Measurements from ENCODE around the gene BTN3A1. TPM values are rescaled to one million over a fixed set of nuclear protein-coding genes. Genes with fewer than 3 reads are reported as not detected.

Gene BTN3A1
- total and polyA plus RNA-seq, 2 of the 13 experiments (the other 11 are each of a cell fraction or from before 2014, with no cell fraction given) = 13.3 to 14.0 TPM

- Histone ChIP-seq H3K9ac (ENCODE audit: insufficient read depth, low read depth, low read length) (no peak overlapping the region), H3K9me3 (ENCODE audit: low read length) (no peaks in the 10 kb centered on the region), H3K27ac (ENCODE audit: extremely low read length, insufficient read depth, low read length) (no peak overlapping the region), H3K4me2 (ENCODE audit: low read depth, low read length) (no peak overlapping the region), H4K20me1 (ENCODE audit: insufficient read depth, low read length) (no peaks in the 10 kb centered on the region), H3K4me1 (ENCODE audit: insufficient read depth, low read length) (peaks cover 23% of the 10 kb centered on the region), H3K36me3 (replicated peaks in 1 of 2; ENCODE audit: control insufficient read depth in 1 of 2, insufficient read depth in 2 of 2, low read length in 2 of 2) (peaks cover 45 to 71% of the 10 kb centered on the region in 2 experiments), H3K27me3 (ENCODE audit: control insufficient read depth in 1 of 2, insufficient read depth in 2 of 2, low read length in 2 of 2) (no peaks in the 10 kb centered on the region), H2AFZ (ENCODE audit: low read length) (no peak overlapping the region), H3K4me3 (replicated peaks in 1 of 3; ENCODE audit: insufficient read depth in 1 of 3, low read depth in 2 of 3, low read length in 3 of 3) (no peak overlapping the region), H3K79me2 (ENCODE audit: insufficient read depth, low read length) (peaks cover 8% of the 10 kb centered on the region)
- intact Hi-C loops (cut with micrococcal nuclease; ENCODE audit: unreplicated experiment) (no loop called here), in situ Hi-C loops (cut with HindIII; ENCODE audit: extremely low pct_ligation_motif_present, low pct_unique_long_range_greater_than_20kb) (no loop called here)
- no TSS peak for BruUV-seq (replicated peaks)
- ChIA-PET CTCF (ENCODE audit: low intra/inter-chr PET ratio, low total read pairs) (no interaction called here), POLR2A (interaction anchor here (0.9 kb wide), 1 partner anchor 10 kb away, joined by 3 read pairs; no protein-coding TSS in a partner anchor)
- FAIRE-seq (no peak), ATAC-seq (no peak), DNase-seq (ENCODE audit: low spot score) (no peak)
- 95% methylated on average over 4 of the region's 4 CpGs for WGBS (ENCODE audit: low lambda C conversion rate)
- TF ChIP-seq SMAD3 (CRISPR knock-in tag; IDR thresholded peaks at IDR 0.05) = no peak
- no peak for TF ChIP-seq SAFB2 (CRISPR knock-in tag; IDR thresholded peaks at IDR 0.05; ENCODE audit: borderline replicate concordance, low read depth)
- no peak for TF ChIP-seq ZNF839 (CRISPR knock-in tag; IDR thresholded peaks at IDR 0.05; ENCODE audit: borderline replicate concordance)
- no peak for TF ChIP-seq HMG20A (CRISPR knock-in tag; IDR thresholded peaks at IDR 0.05; ENCODE audit: borderline replicate concordance)
- no peak for TF ChIP-seq GTF2F1 (IDR thresholded peaks at IDR 0.05; ENCODE audit: low read length)
- no peak for TF ChIP-seq ZEB1 (IDR thresholded peaks at IDR 0.05; ENCODE audit: insufficient replicate concordance, low read depth)
- no peak for TF ChIP-seq ZNF772 (CRISPR knock-in tag; IDR thresholded peaks at IDR 0.05)
- no peak for TF ChIP-seq CREBL2 (CRISPR knock-in tag; IDR thresholded peaks at IDR 0.05; ENCODE audit: borderline replicate concordance)
- TF ChIP-seq SOX6 (IDR thresholded peaks at IDR 0.05) = no peak
- TF ChIP-seq SOX6 (CRISPR knock-in tag; IDR thresholded peaks at IDR 0.05) = no peak
- no peak for TF ChIP-seq ZNF136 (CRISPR knock-in tag; IDR thresholded peaks at IDR 0.05; ENCODE audit: low read depth)
These were observed 61.9 kb downstream of the BTN3A1 start for GRCh38 chr6:26464014-26464413.
